ENCODE results near the gene PLA2G4E. TPM values are rescaled to one million over a fixed set of nuclear protein-coding genes. Genes with fewer than 3 reads are reported as not detected.

Gene PLA2G4E
- total and polyA plus RNA-seq, 7 donors = 0.01 to 0.34 (median 0.08) TPM; not detected in 2

DNA sequence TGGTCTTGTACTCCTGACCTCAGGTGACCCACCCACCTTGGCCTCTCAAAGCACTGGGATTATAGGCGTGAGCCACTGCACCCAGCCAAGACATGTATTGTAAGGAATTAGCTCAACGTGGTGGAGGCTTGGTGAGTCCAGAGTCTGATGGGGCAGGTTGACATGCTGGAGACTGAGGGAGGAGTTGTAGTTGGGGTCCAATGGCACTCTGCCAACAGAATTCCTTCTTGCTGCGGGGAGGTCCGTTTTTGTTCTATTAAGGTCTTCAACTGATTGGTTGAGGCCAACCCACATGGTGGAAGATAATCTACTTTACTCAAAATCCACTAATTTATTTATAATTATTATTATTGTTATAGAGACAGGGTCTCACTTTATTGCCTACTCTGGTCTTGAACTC, 43.4 kb upstream of the PLA2G4E start:
- Histone ChIP-seq H3K4me3 (no peak overlapping the region), H3K4me1 (no peaks in the 10 kb centered on the region), H3K36me3 (ENCODE audit: insufficient read depth in 1 of 2, low read depth in 1 of 2) (no peaks in the 10 kb centered on the region), H3K27ac (no peak overlapping the region), H3K9me3 (no peaks in the 10 kb centered on the region), H3K27me3 (ENCODE audit: insufficient read depth in 3 of 3, low read length in 2 of 3) (no peaks in the 10 kb centered on the region)
- TF ChIP-seq, protein P1, sequence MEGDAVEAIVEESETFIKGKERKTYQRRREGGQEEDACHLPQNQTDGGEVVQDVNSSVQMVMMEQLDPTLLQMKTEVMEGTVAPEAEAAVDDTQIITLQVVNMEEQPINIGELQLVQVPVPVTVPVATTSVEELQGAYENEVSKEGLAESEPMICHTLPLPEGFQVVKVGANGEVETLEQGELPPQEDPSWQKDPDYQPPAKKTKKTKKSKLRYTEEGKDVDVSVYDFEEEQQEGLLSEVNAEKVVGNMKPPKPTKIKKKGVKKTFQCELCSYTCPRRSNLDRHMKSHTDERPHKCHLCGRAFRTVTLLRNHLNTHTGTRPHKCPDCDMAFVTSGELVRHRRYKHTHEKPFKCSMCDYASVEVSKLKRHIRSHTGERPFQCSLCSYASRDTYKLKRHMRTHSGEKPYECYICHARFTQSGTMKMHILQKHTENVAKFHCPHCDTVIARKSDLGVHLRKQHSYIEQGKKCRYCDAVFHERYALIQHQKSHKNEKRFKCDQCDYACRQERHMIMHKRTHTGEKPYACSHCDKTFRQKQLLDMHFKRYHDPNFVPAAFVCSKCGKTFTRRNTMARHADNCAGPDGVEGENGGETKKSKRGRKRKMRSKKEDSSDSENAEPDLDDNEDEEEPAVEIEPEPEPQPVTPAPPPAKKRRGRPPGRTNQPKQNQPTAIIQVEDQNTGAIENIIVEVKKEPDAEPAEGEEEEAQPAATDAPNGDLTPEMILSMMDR (IDR thresholded peaks at IDR 0.05) = no peak
- intact Hi-C loops (cut with DNase I) = no loop called here
- no peak for ATAC-seq
- WGBS, 3 donors = 73 to 81% (median 74%) methylated on average over 4 of the region's 4 CpGs
- DNase-seq = no peak

- TF ChIP-seq, protein P1 (IDR thresholded peaks at IDR 0.05) = no peak
- no peak for DNase-seq
- Histone ChIP-seq H3K27me3 (ENCODE audit: insufficient read depth in 3 of 3, low read length in 2 of 3) (no peaks in the 10 kb centered on the region), H3K9me3 (no peaks in the 10 kb centered on the region), H3K36me3 (ENCODE audit: insufficient read depth in 1 of 2, low read depth in 1 of 2) (no peaks in the 10 kb centered on the region), H3K4me3 (no peak overlapping the region), H3K4me1 (no peaks in the 10 kb centered on the region), H3K27ac (no peak overlapping the region)
- 86 to 89% (median 88%) methylated on average over 12 of the region's 12 CpGs for WGBS, 3 donors
- intact Hi-C loops (cut with DNase I) = no loop called here
- ATAC-seq = no peak
These were observed 42.4 kb upstream of the PLA2G4E start for GRCh38 chr15:42063122-42063848.

GRCh38 chr15:42062284-42062806, 41.5 kb upstream of the PLA2G4E start:
- Histone ChIP-seq H3K27me3 (ENCODE audit: insufficient read depth in 3 of 3, low read length in 2 of 3) (no peaks in the 10 kb centered on the region), H3K9me3 (no peaks in the 10 kb centered on the region), H3K4me1 (no peaks in the 10 kb centered on the region), H3K36me3 (ENCODE audit: insufficient read depth in 1 of 2, low read depth in 1 of 2) (no peaks in the 10 kb centered on the region), H3K4me3 (no peak overlapping the region), H3K27ac (no peak overlapping the region)
- DNase-seq (no peak), ATAC-seq (no peak)
- WGBS, 3 donors = 93 to 95% (median 95%) methylated on average over 9 of the region's 9 CpGs
- TF ChIP-seq, protein P1 (IDR thresholded peaks at IDR 0.05) = no peak
- intact Hi-C loops (cut with DNase I) = no loop called here

GRCh38 chr15:42060797-42061196, 40.0 kb upstream of the PLA2G4E start:
- Histone ChIP-seq H3K4me1 (no peaks in the 10 kb centered on the region), H3K36me3 (ENCODE audit: insufficient read depth in 1 of 2, low read depth in 1 of 2) (no peaks in the 10 kb centered on the region), H3K9me3 (no peaks in the 10 kb centered on the region), H3K27me3 (ENCODE audit: insufficient read depth in 3 of 3, low read length in 2 of 3) (no peaks in the 10 kb centered on the region), H3K4me3 (no peak overlapping the region), H3K27ac (no peak overlapping the region)
- intact Hi-C loops (cut with DNase I) = no loop called here
- ATAC-seq (peak; percentile 14 to 74 (median 39)), DNase-seq (no peak)
- TF ChIP-seq, protein P1 (IDR thresholded peaks at IDR 0.05) = no peak
- WGBS, 3 donors = 39 to 51% (median 40%) methylated on average over 5 of the region's 5 CpGs

DNA sequence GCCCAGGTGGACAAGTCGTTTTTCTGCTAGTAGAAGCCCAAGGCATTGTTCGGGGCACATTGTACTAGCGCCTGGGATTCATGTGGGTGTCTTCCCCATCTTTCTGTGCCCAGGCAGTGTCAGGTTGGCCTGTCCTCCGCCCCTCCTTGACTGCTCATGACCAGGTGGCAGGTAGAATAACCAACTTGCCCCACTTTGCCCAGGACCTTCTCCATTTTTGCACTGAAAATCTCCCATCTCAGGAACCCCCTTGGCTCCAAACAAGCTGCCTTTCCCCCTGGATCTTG, 39.6 kb upstream of the PLA2G4E start:
- Histone ChIP-seq H3K27ac (no peak overlapping the region), H3K27me3 (ENCODE audit: insufficient read depth in 3 of 3, low read length in 2 of 3) (no peaks in the 10 kb centered on the region), H3K9me3 (no peaks in the 10 kb centered on the region), H3K4me1 (no peaks in the 10 kb centered on the region), H3K4me3 (no peak overlapping the region), H3K36me3 (ENCODE audit: insufficient read depth in 1 of 2, low read depth in 1 of 2) (no peaks in the 10 kb centered on the region)
- ATAC-seq = no peak
- TF ChIP-seq, protein P1 (IDR thresholded peaks at IDR 0.05) = no peak
- intact Hi-C loops (cut with DNase I) = no loop called here
- 85 to 92% (median 90%) methylated on average over 4 of the region's 4 CpGs for WGBS, 3 donors
- no peak for DNase-seq
